Measurements from ENCODE around the gene CADM3. TPM values are rescaled to one million over a fixed set of nuclear protein-coding genes. Genes with fewer than 3 reads are reported as not detected.

CADM3 gene
- total RNA-seq, 1 donor from 2014 or later = 0.35 TPM

DNA sequence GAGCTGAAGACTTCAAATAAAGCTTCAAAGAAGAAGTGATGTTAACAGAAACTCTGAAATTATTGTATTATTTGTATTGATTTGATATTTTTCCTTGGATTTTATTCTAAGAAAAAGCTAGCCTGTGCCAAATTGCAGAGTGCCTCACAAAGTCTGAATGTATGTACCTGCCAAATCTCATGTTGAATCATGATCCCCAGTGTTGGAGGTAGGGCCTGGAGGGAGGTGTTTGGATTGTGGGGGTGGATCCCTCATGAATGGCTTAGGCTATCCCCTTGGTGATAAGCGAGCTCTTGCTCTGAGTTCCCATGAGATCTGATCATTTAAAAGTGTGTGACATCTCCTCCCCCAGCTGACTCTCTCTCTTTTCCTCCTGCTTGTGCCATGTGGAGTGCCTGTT is 76.9 kb downstream of the CADM3 start:
- Mint-ChIP-seq H3K27me3 (ENCODE audit: low read depth) (no peaks in the 10 kb centered on the region), H3K4me1 (ENCODE audit: low read depth) (no peaks in the 10 kb centered on the region), H3K27ac (ENCODE audit: unreplicated experiment) (no peak overlapping the region), H3K36me3 (ENCODE audit: low read depth) (no peaks in the 10 kb centered on the region), H3K9me3 (ENCODE audit: low read depth) (peaks cover 31% of the 10 kb centered on the region), H3K4me3 (ENCODE audit: unreplicated experiment) (no peak overlapping the region)
- no peak for DNase-seq (ENCODE audit: low spot score)
- TF ChIP-seq, protein P1, sequence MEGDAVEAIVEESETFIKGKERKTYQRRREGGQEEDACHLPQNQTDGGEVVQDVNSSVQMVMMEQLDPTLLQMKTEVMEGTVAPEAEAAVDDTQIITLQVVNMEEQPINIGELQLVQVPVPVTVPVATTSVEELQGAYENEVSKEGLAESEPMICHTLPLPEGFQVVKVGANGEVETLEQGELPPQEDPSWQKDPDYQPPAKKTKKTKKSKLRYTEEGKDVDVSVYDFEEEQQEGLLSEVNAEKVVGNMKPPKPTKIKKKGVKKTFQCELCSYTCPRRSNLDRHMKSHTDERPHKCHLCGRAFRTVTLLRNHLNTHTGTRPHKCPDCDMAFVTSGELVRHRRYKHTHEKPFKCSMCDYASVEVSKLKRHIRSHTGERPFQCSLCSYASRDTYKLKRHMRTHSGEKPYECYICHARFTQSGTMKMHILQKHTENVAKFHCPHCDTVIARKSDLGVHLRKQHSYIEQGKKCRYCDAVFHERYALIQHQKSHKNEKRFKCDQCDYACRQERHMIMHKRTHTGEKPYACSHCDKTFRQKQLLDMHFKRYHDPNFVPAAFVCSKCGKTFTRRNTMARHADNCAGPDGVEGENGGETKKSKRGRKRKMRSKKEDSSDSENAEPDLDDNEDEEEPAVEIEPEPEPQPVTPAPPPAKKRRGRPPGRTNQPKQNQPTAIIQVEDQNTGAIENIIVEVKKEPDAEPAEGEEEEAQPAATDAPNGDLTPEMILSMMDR (IDR thresholded peaks at IDR 0.05) = no peak

- Mint-ChIP-seq H3K4me1 (ENCODE audit: low read depth) (no peaks in the 10 kb centered on the region), H3K27ac (ENCODE audit: unreplicated experiment) (no peak overlapping the region), H3K9me3 (ENCODE audit: low read depth) (peaks cover 30% of the 10 kb centered on the region), H3K4me3 (ENCODE audit: unreplicated experiment) (no peak overlapping the region), H3K36me3 (ENCODE audit: low read depth) (no peaks in the 10 kb centered on the region), H3K27me3 (ENCODE audit: low read depth) (no peaks in the 10 kb centered on the region)
- TF ChIP-seq, protein P1 (IDR thresholded peaks at IDR 0.05) = no peak
- DNase-seq (ENCODE audit: low spot score) = no peak
Observed at GRCh38 chr1:159250638-159251216, 79.3 kb downstream of the CADM3 start.

Other genes starting within 250 kb of the CADM3 start
- not detected in 3 replicates for gene PYHIN1, start 240.1 kb upstream of the CADM3 start, total RNA-seq
- 10.1 to 26.3 TPM (median 13.3 TPM) in 3 replicates for gene IFI16, start 161.7 kb upstream of the CADM3 start, total RNA-seq
- gene AIM2, start 94.8 kb upstream of the CADM3 start, total RNA-seq = not detected in 3 replicates
- not detected in 3 replicates for gene ACKR1, start 33.3 kb downstream of the CADM3 start, total RNA-seq
- not detected in 3 replicates for gene FCER1A, start 130.7 kb downstream of the CADM3 start, total RNA-seq

Data from chondrocyte (in vitro differentiated cells).